Stimulated activated CD8-positive, alpha-beta memory T cell treated with anti-CD3 and anti-CD28 coated beads, Interleukin-4, amount 100 ng/mL, for 4 hours (primary cell): ENCODE measurements around the gene CEP128.
A peak's percentile ranks its signal among the peaks of the same experiment; 100 is the strongest.
"Not testable (repeated sequence)": the region's sequence is repeated elsewhere in the genome, so short reads cannot be mapped to it uniquely, and the experiment has no call there.

ENCODE experiments used
- DNase-seq, 2 donors: peaks; one replicate each; pipeline ENCODE4 v3.0.0-alpha.2; 2020; ENCODE audit warnings: low read depth in 2 of 2, low spot score in 1 of 2

CEP128 gene

DNA sequence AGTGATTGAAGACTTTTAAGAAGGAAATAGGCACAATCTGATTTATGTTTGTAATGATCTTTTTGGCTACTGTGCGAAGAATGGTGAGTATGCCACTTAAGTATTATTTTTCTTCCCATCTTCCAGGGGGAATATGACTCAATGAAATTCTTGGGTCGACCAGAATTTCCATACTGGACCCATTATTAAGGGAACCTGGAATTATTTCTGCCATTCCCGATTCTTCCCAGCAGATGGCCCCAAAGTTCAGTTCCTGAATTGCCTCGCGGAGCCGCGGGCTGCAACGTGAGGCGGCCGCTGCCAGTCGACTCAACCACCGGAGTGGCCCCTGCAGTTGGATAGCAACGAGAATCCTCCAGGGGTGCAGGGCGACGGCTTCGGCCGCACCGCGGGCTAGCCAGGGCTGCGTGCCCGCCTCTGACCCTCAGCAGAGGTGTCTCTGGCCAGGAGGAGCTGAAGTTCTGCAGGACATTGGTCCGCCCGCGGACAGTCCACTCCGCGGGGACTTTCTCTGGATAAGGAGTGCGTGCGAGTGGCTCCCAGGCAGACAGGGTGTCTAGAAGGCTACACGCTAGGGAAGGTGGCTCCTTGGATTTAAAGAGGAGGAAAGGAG, 13.3 kb upstream of the CEP128 start:
- DNase-seq: peak; percentile 43 to 48

GRCh38 chr14:80953211-80953610, 11.7 kb upstream of the CEP128 start:
- DNase-seq: not testable (repeated sequence)

DNA sequence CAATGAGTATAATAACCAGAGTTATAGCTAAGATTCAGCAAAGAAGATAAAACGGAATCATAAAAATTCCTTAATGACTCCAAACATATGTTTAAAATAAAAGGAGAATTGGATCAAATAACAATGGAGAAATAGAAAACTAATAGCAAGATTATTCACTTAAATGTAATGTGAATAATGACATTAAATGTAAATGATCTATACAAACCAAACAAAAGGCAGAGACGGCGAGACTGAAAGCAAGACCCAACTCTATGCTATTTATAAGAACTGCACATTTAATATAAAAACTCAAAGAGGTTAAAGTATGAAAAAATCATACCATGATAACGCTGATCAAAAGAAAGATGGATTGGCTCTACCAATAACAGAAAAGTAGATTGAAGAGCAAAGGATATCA, 10.0 kb upstream of the CEP128 start:
- no peak for DNase-seq

- no peak for DNase-seq
Measured at GRCh38 chr14:80948291-80948690, 6.8 kb upstream of the CEP128 start.

DNA sequence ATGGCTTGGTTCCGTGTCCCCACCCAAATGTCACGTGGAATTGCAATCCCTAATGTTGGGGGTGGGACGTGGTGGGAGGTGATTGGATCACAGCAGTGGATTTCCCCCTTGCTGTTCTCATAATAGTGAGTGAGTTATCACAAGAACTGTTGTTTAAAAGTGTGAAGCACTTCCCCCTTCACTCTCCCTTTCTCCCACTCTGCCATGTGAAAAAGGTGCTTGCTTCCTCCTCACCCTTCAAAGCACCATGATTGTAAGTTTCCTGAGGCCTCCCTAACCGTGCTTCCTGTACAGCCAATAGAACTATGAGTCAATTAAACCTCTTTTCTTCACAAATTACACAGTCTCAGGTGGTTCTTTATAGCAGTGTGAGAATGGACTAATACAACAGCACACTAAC, 5.3 kb upstream of the CEP128 start:
- no peak for DNase-seq

- DNase-seq: no peak
Measured at GRCh38 chr14:80946187-80946586, 4.6 kb upstream of the CEP128 start.

DNA sequence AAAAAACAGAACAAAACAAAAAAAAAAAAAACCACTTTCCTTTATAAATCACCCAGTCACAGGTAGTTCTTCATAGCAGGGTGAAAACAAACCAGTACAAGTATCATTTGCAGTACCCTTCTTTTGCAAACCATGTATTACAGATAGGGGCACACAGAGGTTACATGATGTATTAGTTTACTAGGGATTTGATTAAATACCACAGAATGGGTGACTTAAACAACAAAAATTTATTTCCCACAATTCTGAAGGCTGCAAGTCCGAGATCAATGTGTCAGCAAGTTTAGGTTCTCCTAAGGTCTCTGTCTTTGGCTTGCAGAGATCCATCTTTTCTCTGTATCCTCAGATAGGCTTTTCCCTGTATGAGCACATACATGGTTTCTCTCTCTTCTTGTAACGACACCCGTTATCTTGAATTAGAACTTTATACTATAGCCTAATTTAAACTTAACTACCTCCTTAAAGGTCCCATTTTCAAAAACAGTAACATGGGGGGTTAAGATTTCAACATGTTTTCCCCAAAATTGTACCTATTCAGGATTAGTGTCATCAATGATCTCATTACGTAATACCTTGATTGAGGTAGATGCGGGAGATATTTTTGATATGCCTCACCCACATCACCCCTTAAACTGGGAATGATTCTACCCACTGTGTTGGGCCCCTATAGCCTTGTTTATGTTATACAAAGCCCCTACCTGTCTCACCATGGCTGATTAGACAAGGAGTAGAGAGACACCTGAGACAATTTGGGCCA, 3.5 kb upstream of the CEP128 start:
- DNase-seq: no peak

GRCh38 chr14:80942191-80942600, 658 bp upstream of the CEP128 start:
- DNase-seq: no peak

GRCh38 chr14:80940146-80940545, 1.4 kb downstream of the CEP128 start:
- DNase-seq: no peak

DNA sequence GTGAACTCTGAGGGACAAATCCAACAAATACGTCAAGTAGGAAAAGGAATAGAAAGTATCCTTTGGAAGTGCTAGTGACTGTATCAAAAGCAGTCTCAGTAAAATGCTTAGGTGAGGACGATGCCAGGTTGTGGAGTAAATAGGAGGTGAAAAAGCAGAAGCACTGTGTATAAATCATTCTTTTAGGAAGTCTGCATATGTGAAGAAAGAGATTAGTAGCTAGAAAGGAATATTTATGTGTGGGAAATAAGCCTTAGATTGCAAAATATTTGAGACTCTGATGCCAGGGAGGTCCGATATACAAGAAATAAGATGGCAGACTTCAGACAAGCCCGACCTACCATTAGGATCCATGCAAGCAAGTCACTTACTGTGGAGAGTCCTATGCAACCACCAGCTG, 7.9 kb downstream of the CEP128 start:
- no peak for DNase-seq

DNA sequence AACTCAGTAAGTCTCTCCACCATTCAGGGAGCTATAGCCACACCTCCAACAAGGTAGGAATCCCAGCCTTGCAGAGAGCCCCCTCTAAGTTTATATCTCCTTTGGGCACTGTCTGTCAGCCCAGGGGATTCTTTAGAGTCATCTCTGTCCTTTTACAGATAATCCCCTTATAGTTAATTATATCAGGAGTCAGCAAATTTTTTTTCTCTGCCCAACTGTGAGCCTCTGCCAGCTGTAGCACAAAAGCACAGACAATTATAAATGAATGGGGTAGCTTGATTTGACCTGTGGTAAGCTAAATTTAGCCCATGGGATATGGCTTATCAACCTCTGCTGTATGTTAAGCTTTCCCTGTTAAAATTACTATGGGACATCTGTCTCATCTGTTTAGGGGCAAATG, 8.3 kb downstream of the CEP128 start:
- no peak for DNase-seq

DNA sequence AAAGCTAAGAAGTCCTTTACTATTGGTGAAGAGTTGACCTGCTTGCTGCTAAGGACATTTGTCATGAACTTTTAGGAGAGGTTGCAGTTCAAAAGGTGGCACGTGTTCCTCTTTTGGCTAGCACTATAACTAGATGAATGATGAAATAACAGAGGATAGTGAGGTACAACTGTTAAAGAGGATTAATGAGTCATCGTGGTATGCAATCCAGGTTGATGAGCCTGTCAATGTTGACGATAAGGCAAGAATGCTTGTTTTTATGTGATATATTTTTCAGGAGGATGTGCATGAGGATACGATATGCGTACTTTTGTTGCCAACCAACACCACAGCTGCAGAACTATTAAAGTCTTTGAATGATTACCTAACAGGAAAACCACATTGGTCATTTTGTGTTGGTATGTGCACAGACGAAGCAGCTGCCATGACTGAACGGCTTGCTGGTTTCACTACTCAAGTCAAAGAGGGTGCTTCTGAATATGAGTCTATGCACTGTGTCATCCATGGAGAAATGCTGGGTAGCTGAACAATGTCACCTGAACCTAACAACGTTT, 10.6 kb downstream of the CEP128 start:
- DNase-seq: no peak

GRCh38 chr14:80930095-80930494, 11.4 kb downstream of the CEP128 start:
- DNase-seq: no peak

DNA sequence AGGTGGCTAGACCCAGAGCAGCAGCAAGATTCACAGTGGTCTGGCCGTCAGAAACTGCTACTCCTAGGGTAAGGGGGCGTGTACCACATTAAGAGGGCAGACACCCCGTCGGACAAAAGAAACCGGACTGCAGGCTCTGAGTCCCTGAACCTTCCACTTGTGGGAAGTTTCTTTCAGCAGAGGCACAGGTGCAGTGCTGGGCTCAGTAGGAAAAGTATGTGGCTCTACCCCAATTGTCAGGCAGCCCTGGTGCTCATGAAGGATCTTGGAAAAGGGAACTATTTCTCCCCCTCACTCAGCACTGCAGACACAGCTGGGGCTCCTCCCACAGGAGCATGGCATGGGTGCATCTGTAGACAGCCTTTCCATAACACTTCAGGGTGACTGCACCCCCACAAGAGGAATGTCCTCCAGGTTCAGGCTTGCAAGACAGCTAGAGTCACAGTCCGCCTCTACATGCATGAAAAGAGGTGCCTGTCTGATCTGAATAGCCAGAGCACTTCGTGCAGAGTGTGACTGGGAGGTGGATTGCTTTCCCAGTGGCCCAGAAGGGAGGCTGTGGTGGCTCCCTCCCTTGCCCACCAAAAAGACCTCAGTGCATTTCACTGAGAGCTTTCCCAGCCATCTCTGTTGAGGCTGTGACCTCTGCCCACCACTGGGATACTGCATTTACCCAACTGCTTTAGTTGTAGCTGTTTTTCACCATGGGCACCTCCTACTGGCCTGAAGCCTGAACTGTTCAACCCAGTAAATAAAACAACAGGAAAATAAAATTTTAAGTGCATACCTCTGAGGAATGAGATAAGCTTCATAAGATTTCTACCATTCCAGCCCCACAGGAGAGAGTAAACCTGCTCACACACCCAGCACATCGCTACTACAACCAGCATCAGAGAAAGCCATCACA, 14.2 kb downstream of the CEP128 start:
- DNase-seq: no peak

- no peak for DNase-seq
Measured at GRCh38 chr14:80926397-80927082, 15.0 kb downstream of the CEP128 start.

DNA sequence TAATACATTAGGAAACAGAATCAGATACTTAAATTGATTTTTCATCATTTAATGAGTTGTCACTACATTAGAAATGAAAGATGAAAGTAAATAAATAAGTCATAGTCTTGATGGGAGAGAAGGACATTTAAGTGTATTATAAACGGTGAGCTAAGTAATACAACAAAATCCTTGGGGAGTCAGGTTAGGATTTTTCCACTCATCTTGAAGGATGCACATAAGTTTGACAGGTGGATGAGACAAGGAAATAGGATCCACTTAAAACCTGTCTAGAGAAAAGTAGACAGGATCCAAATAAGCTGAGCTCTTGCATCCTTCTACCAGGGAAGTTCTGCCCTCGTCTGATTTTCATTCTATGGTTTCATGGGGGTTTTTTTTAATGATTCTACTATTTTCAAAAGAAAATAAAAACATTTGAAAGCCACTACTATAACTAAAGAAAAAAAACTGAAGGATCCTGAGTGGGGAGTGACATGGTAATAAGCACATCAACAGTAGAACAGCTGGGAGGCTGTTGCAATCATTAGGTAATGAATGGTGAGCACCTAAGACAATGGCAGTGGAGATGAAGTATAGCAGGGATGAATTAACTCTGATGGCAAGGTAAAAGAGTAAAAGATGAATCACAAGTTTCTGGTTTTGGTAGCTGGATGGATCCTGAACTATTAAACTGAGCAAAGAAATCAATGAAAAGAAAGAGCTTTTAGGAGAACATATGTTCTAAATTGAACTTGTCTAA, 17.0 kb downstream of the CEP128 start:
- no peak for DNase-seq

DNA sequence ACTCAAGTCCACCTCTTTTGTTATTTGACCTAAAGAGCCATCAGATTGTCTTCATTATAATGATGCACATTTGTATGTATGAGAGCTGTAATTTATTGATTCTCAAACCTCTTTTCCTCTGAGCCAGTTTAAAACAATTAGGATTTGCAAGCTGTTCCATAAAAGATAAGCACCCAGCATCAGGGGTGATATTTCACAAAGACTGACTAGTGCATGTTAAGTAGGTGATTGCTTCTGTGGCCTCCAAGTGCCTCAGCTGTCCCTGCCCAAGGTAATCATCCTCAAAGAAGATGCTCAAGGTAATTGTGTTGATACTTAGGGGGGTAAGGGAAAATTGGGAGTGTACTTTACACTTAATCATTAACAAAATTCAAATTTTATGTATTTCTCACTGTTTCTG, 18.2 kb downstream of the CEP128 start:
- no peak for DNase-seq

DNA sequence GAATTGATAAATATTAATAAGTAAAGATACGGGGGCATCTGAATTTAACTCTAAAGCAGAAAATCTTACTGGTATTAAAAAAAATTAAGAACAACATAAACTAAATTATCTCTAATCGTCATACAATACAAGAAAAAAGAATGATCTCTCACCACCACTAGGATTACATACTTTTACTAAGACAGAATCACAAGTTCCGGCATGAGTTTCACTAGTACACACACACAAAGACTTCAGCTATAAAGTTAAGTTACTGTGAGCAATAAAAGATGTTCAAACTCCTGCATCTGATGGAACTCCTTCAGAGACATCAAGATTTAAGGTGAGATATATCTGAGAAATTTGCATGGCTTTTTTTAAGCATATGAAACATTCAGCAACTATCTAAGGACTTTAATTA, 21.9 kb downstream of the CEP128 start:
- DNase-seq: no peak

GRCh38 chr14:80912013-80912412, 29.5 kb downstream of the CEP128 start:
- DNase-seq: not testable (repeated sequence)

GRCh38 chr14:80906946-80907345, 34.6 kb downstream of the CEP128 start:
- no peak for DNase-seq
